Measurements from ENCODE around the gene MT2A.

- no peak for TF ChIP-seq CTCF (IDR thresholded peaks at IDR 0.05)
- no peak for TF ChIP-seq EP300 (IDR thresholded peaks at IDR 0.05)
- no peak for TF ChIP-seq POLR2A (IDR thresholded peaks at IDR 0.05)
- TF ChIP-seq POLR2AphosphoS5 (IDR thresholded peaks at IDR 0.05), result no peak
Measured at GRCh38 chr16:56589141-56590039, 19.0 kb upstream of the MT2A start, which contains the start of gene MT3.
